Measurements from ENCODE around the gene ATPAF1.
A peak's percentile ranks its signal among the peaks of the same experiment; 100 is the strongest.
"Not testable (repeated sequence)": the region's sequence is repeated elsewhere in the genome, so short reads cannot be mapped to it uniquely, and the experiment has no call there.

The ATPAF1 gene, protein sequence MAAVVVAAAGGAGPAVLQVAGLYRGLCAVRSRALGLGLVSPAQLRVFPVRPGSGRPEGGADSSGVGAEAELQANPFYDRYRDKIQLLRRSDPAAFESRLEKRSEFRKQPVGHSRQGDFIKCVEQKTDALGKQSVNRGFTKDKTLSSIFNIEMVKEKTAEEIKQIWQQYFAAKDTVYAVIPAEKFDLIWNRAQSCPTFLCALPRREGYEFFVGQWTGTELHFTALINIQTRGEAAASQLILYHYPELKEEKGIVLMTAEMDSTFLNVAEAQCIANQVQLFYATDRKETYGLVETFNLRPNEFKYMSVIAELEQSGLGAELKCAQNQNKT

GRCh38 chr1:46667782-46668760, at the start of gene ATPAF1:
Gene ATPAF1, minus strand, starts transcription at chr1:46668364. Its CDS starts 42 bp downstream, at chr1:46668322.
- peak; percentile 79 for DNase-seq (ENCODE audit: low read depth)

DNA sequence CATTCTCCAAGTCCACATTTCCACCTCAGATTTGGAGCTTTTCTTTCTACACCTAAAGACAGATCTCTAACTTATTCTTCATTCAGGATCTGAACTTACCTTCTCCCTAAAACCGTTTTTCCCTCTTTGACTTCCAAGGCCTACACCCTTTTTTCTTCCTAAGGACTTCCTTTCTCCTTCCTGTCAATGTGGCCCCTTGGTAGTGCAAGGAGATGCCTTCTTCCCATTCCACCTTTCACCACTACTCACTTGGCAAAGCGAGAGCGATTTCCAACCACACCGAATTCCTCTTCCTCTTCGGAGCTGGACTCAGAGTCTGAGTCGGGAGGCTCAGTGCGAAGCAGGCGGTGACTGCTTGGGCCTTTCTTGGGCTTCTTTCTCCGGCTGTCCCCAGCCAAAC, 49.5 kb upstream of the ATPAF1 start:
- DNase-seq (ENCODE audit: low read depth) = peak; percentile 4

GRCh38 chr1:46714976-46715375, 46.8 kb upstream of the ATPAF1 start:
- no peak for DNase-seq (ENCODE audit: low read depth)

- no peak for DNase-seq (ENCODE audit: low read depth)
Measured at GRCh38 chr1:46708121-46708520, 40.0 kb upstream of the ATPAF1 start.

GRCh38 chr1:46705408-46705807, 37.2 kb upstream of the ATPAF1 start:
- no peak for DNase-seq (ENCODE audit: low read depth)

DNA sequence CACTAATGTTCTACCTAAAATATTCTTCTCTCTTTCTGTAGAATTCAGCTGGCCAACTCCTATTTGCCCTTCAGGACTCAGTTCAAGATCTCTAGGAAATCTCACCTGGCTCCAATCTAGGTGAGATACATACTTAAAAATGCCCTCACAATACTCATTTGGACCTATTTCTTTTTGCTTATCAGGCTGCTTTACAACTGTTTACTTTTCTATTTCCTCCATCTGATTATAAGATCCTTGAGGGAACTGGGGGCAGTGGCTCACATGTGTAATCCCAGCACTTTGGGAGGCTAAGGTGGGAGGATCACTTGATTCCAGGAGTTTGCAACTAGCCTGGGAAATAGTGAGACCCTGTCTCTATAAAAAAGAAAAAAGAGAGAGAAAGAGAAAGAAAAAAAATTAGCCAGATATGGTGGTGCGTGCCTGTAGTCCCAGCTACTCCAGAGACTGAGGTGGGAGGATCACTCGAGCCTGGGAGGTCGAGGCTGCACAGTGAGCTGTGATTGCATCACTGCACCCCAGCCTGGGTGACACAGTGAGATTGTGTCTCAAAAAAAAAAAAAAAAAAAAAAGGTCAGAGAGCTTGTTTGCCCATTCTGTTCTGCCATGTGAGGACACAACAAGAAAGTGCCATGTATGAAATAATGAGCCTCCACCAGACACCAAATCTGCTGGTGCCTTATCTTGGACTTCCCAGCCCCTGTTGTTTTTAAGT, 35.9 kb upstream of the ATPAF1 start:
- no peak for DNase-seq (ENCODE audit: low read depth)

DNA sequence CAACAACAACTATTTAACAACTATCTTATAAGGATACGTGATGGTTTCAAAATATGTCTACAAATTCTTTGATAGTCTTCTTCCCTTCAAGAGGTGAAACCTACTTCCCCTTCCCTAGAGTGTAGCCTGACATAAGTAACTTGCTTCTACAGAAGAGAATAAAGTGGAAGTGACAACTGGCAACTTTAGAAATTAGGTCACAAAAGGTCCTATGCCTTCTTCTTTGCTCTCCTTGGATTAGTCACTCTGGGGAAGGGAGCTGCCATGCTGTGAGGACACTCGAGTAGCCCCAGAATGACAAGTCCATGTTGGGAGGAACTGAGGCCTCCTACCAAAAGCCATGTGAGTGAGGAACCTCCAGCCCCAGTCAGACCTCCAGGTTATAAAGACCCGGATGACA, 31.5 kb upstream of the ATPAF1 start:
- no peak for DNase-seq (ENCODE audit: low read depth)

DNA sequence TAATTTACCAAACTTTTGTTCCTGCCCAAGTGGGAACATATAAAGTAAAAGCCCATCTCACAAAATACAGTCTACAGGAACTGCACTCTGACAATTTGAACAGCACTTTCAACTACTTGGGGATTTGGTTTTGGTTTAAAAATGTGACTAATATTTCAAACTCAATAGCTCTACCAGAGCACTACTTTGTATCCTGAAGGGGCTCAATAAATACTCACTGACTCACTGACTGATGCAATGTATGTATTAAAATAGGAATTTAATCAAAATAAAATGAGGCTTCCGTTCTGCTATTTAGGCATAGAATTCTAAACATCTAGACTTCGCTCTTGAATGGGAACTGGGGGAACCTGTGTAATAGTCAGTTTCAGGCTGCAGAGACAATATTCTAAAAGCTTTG, 28.9 kb upstream of the ATPAF1 start:
- DNase-seq (ENCODE audit: low read depth) = peak; percentile 26

DNA sequence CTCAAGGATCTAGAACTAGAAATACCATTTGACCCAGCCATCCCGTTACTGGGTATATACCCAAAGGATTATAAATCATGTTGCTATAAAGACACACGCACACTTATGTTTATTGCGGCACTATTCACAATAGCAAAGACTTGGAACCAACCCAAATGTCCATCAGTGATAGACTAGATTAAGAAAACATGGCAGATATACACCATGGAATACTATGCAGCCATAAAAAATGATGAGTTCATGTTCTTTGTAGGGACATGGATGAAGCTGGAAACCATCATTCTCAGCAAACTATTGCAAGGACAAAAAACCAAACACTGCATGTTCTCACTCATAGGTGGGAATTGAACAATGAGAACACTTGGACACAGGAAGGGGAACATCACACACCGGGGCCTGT, 26.5 kb upstream of the ATPAF1 start:
- DNase-seq (ENCODE audit: low read depth) = not testable (repeated sequence)

DNA sequence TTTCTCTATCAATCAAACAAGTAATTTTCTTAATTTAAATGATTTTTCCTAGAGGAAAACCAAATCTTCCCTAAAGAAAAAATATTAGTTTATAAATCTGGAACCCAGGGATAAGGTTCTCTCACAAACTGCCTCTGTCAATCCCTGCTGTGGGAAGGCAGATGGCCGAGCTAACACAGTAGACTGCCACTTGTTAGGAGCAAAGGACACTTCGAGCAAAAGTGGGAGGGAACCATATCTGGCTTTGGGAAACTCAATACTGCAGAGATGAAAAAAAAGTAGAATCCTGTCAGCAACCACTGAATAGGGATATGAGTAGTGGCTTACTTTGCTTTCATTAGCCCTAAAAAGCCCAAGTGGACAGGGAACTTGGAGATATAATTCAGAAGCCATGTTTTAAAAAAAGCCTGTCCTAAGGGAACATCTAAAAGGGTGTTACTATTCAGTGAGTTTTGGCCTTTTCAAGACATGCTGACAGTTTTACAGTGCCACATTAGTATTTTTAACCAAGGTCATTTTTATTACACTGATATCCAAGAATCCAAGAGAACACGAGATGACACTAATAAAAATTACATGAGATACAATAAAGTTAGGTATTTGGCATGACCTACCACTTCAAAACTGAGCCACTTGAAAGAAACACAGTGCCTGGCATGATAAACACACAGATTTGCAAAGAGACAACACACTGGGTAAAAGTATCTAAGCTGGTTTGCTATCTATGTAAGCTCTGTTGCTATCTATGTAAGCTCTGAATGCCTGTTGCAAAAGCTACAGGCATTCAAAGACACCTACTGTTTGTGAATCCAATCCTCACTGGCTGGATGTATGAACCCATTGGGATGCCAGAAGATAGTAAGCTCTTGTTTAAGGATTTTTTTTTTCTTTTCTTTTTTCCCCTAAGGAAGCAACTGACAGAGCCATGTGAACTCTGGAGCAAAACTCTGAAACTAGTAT, 24.9 kb upstream of the ATPAF1 start:
- DNase-seq (ENCODE audit: low read depth) = peak; percentile 29

GRCh38 chr1:46691997-46692790, 24.0 kb upstream of the ATPAF1 start:
- DNase-seq (ENCODE audit: low read depth) = peak; percentile 34

DNA sequence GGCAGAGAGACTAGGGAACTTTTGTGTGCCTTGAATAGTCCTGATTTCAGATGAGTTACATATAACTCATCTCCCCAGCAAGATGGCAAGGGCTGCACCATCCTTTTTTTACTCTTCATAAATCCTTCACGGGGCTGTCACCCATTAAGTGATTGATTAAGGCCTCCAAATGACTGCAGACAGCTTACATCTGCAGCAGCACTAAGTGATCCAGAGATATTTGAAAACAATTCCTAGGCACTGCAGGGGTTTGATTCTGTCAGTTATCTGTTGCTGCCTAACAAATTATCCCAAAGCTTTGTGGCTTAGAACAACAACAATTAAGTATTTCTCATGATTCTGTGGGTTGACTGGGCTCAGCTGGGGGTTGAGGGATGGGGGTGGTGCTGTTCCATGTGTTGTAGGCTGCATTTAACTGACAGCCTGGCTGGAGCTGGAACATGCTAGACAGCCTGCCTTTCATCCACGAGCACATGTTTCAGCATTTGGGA, 22.8 kb upstream of the ATPAF1 start:
- DNase-seq (ENCODE audit: low read depth) = peak; percentile 35

DNA sequence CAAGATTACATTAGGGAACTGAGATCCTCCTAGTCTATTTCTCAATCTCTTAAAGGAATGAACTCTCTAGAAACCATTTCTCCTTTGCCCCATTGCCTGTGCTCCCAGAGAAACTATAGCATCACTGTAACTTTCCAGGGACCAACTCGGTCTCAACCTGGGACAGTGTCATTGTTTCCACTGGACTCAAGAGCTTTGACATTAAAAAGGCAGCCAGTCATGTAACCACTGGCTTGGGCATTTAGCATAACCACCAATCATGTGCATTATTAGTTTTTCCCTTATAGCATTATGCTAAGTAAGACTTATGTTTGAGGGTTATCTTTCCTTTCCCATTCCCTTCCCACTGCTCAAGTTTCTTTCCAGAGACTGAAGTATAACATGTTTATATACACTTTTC, 21.7 kb upstream of the ATPAF1 start:
- no peak for DNase-seq (ENCODE audit: low read depth)

DNA sequence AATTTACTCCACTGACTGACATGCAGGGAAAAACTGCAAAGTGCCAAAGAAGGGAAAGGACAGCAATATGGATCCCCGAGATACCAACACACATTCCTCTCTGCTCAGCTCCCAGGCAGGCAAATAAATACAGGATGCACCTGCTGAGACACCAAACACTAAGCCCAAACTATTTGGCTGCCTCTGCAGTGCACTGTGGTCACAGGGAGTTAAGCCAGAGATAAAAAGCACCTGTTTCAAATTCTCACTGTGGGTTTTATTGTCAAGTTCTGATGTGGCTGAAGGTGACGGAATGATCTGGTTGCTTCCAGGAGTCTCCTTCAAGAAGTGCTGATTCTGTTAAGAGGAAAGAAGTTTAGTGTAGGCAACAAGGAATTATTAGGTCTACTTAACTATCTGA, 21.2 kb upstream of the ATPAF1 start:
- DNase-seq (ENCODE audit: low read depth) = no peak

DNA sequence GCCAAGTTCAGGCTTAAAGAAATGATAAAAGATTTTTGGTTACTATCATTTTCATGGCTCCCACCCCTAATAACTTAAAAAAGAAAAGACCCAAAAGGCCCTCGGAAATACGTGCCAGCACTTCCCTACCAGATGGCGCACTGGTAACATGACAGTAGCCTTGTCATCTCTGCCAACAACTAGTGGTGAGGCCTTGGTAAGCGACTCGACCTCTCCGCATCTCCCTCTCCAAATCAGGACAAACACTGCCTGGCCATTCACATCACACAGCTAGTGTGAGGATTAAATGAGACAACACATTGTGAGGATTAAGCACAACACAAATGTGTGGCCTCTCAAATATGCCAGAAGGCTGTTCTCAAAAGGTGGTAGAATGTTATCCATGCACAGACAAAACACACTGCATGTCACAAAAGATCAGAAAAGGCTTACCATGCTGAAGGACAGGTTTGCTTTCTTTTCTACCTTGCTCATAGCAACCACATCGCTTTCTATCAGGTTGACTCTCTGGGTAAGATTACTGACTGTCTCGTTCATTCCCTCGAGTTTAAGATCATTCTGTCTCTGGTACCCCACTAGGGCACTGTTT, 19.9 kb upstream of the ATPAF1 start:
- no peak for DNase-seq (ENCODE audit: low read depth)

DNA sequence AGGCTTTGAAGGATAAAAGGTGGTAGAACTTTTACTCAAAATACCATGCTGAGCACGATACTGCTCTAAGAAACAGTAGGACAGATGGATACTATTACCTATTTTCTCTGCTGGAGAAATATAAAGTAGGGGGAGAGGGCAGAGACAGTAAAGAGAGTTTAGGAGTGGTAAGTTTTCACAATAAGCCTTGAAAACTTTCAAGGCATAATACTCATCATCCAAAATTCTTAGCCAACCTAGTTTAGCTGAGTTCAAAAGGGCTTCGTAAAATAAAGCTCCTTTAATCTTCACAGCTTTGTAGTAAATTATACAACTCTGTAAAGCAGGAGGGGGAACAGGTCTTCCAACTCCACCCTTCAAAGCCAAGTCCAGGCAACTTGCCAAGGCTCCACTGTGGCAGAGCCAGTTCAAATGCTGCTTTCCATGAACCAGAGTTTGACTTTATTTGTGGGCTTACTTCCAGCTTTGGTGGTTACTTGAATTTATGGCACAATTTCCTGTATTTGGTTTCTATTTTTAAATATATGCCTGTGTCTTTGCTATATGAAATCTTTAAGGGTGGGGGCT, 19.0 kb upstream of the ATPAF1 start:
- DNase-seq (ENCODE audit: low read depth) = peak; percentile 79

DNA sequence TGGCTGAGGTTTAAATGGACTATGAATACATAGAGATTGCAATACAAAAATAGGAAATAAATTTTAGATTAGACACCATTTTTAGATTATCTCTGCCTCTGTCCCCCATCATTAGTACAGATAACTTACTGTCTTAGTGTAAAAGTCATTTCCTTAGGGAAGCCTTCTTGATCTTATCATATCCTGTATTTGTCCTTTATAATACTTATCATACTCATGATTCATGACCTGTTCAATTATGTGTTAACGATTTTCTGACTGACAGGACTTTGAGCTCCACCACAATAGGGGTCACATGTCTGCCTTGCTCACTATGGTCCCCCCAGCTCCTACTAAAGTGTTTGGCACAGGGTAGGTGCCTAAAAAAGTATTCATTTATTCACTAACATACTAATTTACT, 18.1 kb upstream of the ATPAF1 start:
- no peak for DNase-seq (ENCODE audit: low read depth)

GRCh38 chr1:46684670-46685069, 16.5 kb upstream of the ATPAF1 start:
- DNase-seq (ENCODE audit: low read depth) = no peak

GRCh38 chr1:46682064-46682463, 13.9 kb upstream of the ATPAF1 start:
- DNase-seq (ENCODE audit: low read depth) = no peak
